HCT116 (cell line): ENCODE results near the gene HEXIM1. TPM values are rescaled to one million over a fixed set of nuclear protein-coding genes. Genes with fewer than 3 reads are reported as not detected.

ENCODE experiments used
- ATAC-seq: fragments of 200-7000 bp; cut with Tn5 transposase; 2 replicates; pipeline ENCODE4 v1.9.1; 2020; ENCODE audit warnings: mild to moderate bottlenecking, moderate library complexity
- BruUV-seq: library from RNA; stranded (reverse); fragments of 400-500 nt; replicated peaks from 2 replicates; lab custom pipeline; 2021; lab: Mats Ljungman, UMichigan
- CTCF ChIA-PET: fragments of 300-600 bp; sonication (Branson Sonifier 250); formaldehyde crosslinking; loops from one replicate; lab custom pipeline; 2021; ENCODE audit warnings: antibody characterized with exemption; lab: Charles Lee
- POLR2A ChIA-PET: fragments of 300-600, 350-600 bp; sonication (Branson Sonifier 250); formaldehyde crosslinking; loops from one replicate; lab custom pipeline; 2021; ENCODE audit warnings: antibody characterized with exemption; lab: Charles Lee
- RAD21 ChIA-PET, 2 experiments: fragments of 300-600 bp; sonication (Branson Sonifier 250); formaldehyde crosslinking; loops; one replicate each; lab custom pipeline; 2023; ENCODE audit warnings: low total read pairs in 2 of 2; ENCODE audit not compliant: uncharacterized antibody in 2 of 2, unreplicated experiment in 2 of 2, low non-redundant PET in 1 of 2; lab: Charles Lee
- DNase-seq: peaks from one replicate; pipeline ENCODE4 v3.0.0-alpha.2; 2010; ENCODE audit warnings: low read depth, low spot score
- H2AFZ ChIP-seq: fragments of 200-600 bp; shearing (Covaris generic), sonication (generic); 2 replicates; pipeline ENCODE4 v1.6.1; 2017; ENCODE audit warnings: low read depth, mixed run types, mixed read lengths, antibody characterized with exemption, low read length; ENCODE audit not compliant: poor library complexity, severe bottlenecking
- H3K27ac ChIP-seq: 2 replicates; pipeline ENCODE4 v1.5.1; 2012; ENCODE audit warnings: low read depth, low read length
- H3K27me3 ChIP-seq: fragments of 200-600 bp; sonication (generic); 2 replicates; pipeline ENCODE4 v1.6.1; 2016; ENCODE audit warnings: mixed run types, low read length, mixed read lengths; ENCODE audit not compliant: insufficient read depth
- H3K36me3 ChIP-seq, 2 experiments: fragments of 200-500 bp in 1 of 2; fragments of 200-600 bp in 1 of 2; sonication (Bioruptor generic) in 1 of 2; sonication (generic) in 1 of 2; 2 replicates each; pipeline versions ENCODE4 v1.5.1 to v1.6.1; 2014 to 2016; ENCODE audit warnings: low read length in 2 of 2, inconsistent platforms in 1 of 2, mixed read lengths in 1 of 2, mixed run types in 1 of 2; ENCODE audit not compliant: insufficient read depth in 2 of 2, control insufficient read depth in 1 of 2
- H3K4me1 ChIP-seq, 2 experiments: fragments of 200-600 bp in 1 of 2; sonication (generic) in 1 of 2; 2 replicates each; pipeline versions ENCODE4 v1.5.1 to v1.6.1; 2012 to 2017; ENCODE audit warnings: low read length in 2 of 2, inconsistent platforms in 1 of 2, mild to moderate bottlenecking in 1 of 2, mixed read lengths in 1 of 2, mixed run types in 1 of 2, moderate library complexity in 1 of 2; ENCODE audit not compliant: insufficient read depth in 2 of 2, control insufficient read depth in 1 of 2
- H3K4me2 ChIP-seq: fragments of 200-600 bp; sonication (generic); 2 replicates; pipeline ENCODE4 v1.6.1; 2017; ENCODE audit warnings: mixed run types, low read length, mixed read lengths
- H3K4me3 ChIP-seq, 2 experiments: fragments of 200-600 bp in 1 of 2; sonication (generic) in 1 of 2; replicated peaks in 1 of 2; 2 replicates each; pipeline ENCODE4 v1.5.1; 2011 to 2016; ENCODE audit warnings: low read length in 2 of 2, control low read depth in 1 of 2, low read depth in 1 of 2, mild to moderate bottlenecking in 1 of 2, mixed read lengths in 1 of 2, mixed run types in 1 of 2
- H3K79me2 ChIP-seq: fragments of 200-600 bp; sonication (generic); 2 replicates; pipeline ENCODE4 v1.6.1; 2017; ENCODE audit warnings: mild to moderate bottlenecking, mixed run types, low read length, moderate library complexity, mixed read lengths; ENCODE audit not compliant: insufficient read depth
- H3K9ac ChIP-seq: fragments of 200-600 bp; sonication (generic); 2 replicates; pipeline ENCODE4 v1.6.1; 2016; ENCODE audit warnings: low read length, mixed read lengths
- H3K9me2 ChIP-seq: fragments of 200-600 bp; sonication (generic), shearing (Covaris generic); 2 replicates; pipeline ENCODE4 v1.6.1; 2017; ENCODE audit warnings: mixed run types, mild to moderate bottlenecking, moderate library complexity; ENCODE audit not compliant: insufficient read depth
- H3K9me3 ChIP-seq, 2 experiments: fragments of 200-500 bp in 1 of 2; fragments of 200-600 bp in 1 of 2; sonication (Bioruptor generic) in 1 of 2; sonication (generic) in 1 of 2; 2 replicates each; pipeline ENCODE4 v1.6.1; 2014 to 2017; ENCODE audit warnings: low read length in 2 of 2, mixed read lengths in 2 of 2, inconsistent platforms in 1 of 2, low read depth in 1 of 2, mild to moderate bottlenecking in 1 of 2, mixed run types in 1 of 2, moderate library complexity in 1 of 2; ENCODE audit not compliant: control insufficient read depth in 1 of 2, insufficient read depth in 1 of 2
- H4K20me1 ChIP-seq: fragments of 200-600 bp; sonication (generic), shearing (Covaris generic); 2 replicates; pipeline ENCODE4 v1.6.1; 2017; ENCODE audit warnings: mixed run types, mild to moderate bottlenecking, moderate library complexity; ENCODE audit not compliant: insufficient read depth
- CEBPB ChIP-seq: IDR thresholded peaks from 2 replicates; pipeline ENCODE4 v1.6.1; 2012; ENCODE audit warnings: low read depth
- EZH2phosphoT487 ChIP-seq: fragments of 200-600 bp; IDR thresholded peaks from 2 replicates; pipeline ENCODE4 v1.6.1; 2018; ENCODE audit warnings: antibody characterized with exemption, borderline replicate concordance
- FOSL1 ChIP-seq: IDR thresholded peaks from 2 replicates; pipeline ENCODE4 v1.6.1; 2012; ENCODE audit warnings: low read depth
- REST ChIP-seq: IDR thresholded peaks from 2 replicates; pipeline ENCODE4 v1.6.1; 2012; ENCODE audit warnings: low read depth
- intact Hi-C: fragments of 100-400 bp; cut with micrococcal nuclease; formaldehyde crosslinking; loops from 2 replicates; pipeline ENCODE4 v1.10.0; 2022
- total RNA-seq: library from RNA; stranded (reverse); gene quantifications from one replicate; pipeline ENCODE4 v1.2.1, GENCODE V29; 2021; ENCODE audit not compliant: unreplicated experiment

Gene HEXIM1
- total RNA-seq, 1 experiment from 2014 or later: 58.0 TPM

GRCh38 chr17:45156242-45156641 is 8.0 kb downstream of the HEXIM1 start:
- no peaks in the 10 kb centered on the region for H3K9me2 ChIP-seq
- DNase-seq (no peak), ATAC-seq (no peak)
- 0 out of 2 replicates have a peak, but pooled peaks cover 3% of the 10 kb centered on the region for H4K20me1 ChIP-seq
- H3K27ac ChIP-seq: no peak overlapping the region
- H3K4me2 ChIP-seq: no peak overlapping the region
- ChIA-PET POLR2A (interaction anchor here (4.1 kb wide), 1 partner anchor 17 kb away, joined by 15 read pairs; no protein-coding TSS in a partner anchor), CTCF (interaction anchor here (1.2 to 9.7 kb wide), 2 partner anchors 21 to 40 kb away, joined by 3 to 129 read pairs; partner anchors contain the start of gene ACBD4), RAD21 (interaction anchor here (0.8 to 1.8 kb wide), 3 partner anchors 19 to 42 kb away, joined by 3 to 8 read pairs (median 4); no protein-coding TSS in a partner anchor)
- no peak overlapping the region for H3K9ac ChIP-seq
- no TSS peak for BruUV-seq
- no peak overlapping the region for H3K4me3 ChIP-seq
- H3K27me3 ChIP-seq: no peaks in the 10 kb centered on the region
- intact Hi-C loops: no loop called here
- no peaks in the 10 kb centered on the region for H3K9me3 ChIP-seq
- peaks cover 25 to 33% of the 10 kb centered on the region in 2 experiments for H3K4me1 ChIP-seq
- no peaks in the 10 kb centered on the region for H3K36me3 ChIP-seq
- H2AFZ ChIP-seq: no peak overlapping the region
- no peak for TF ChIP-seq EZH2phosphoT487
- TF ChIP-seq FOSL1: no peak
- TF ChIP-seq CEBPB: no peak
- TF ChIP-seq REST: no peak
- H3K79me2 ChIP-seq: peaks cover 38% of the 10 kb centered on the region
